NCI-H2107 treated with DMSO at 0.1 percent for 48 hours (cell line): Measurements from ENCODE around the gene TMEM217.
"Not testable (repeated sequence)": the region's sequence is repeated elsewhere in the genome, so short reads cannot be mapped to it uniquely, and the experiment has no call there.

Source experiments
- DNase-seq: peaks from one replicate; lab custom pipeline; 2025; ENCODE audit not compliant: unreplicated experiment; lab: John Stamatoyannopoulos, UW

Gene TMEM217

DNA sequence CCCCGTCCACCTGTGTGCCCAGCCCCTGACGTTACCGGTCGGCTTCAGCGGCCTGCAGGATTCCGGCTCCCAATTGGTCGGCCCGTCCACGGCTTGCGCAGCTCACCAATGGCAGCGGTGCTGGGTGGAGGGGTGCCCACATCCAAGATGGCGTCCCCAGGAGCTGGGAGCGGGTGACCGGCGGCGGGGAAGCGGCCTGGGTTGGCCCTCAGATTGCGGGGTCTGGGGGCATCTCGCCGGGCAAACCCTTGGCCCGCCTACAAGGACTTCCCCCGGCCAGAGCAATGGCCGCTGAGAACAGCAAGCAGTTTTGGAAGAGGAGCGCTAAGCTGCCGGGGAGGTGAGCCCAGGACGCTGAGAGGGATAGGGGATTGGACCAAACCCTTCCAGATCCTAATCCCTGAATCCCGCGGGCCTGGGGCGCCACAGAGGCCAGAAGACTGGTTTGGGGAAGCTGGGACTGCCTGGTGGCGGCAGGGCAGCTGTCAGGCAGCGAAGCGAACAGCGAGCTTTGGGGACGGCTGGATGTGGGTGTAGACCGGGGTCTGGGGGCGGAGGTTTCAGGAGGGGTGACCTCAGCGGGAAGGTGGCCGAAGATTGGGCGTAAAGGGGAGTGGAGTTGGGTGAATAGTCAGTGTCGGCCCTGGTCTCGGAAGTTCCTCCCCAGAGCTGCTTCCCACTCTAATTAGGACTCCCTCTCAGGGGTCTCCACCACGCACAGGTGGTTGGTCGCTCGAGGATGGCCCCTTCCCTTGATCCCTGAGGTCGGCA lies at the start of gene TMEM217, which contains the start of gene TBC1D22B:
TSS of gene TMEM217 (minus strand) at position 511 of the 771 bp plus-strand sequence. CDS start 39,114 bp downstream, outside the sequence.
TSS of gene TBC1D22B (plus strand) at position 139 of the 771 bp plus-strand sequence. CDS start at position 285, 146 bp downstream.
- DNase-seq, result peak; percentile 78

DNA sequence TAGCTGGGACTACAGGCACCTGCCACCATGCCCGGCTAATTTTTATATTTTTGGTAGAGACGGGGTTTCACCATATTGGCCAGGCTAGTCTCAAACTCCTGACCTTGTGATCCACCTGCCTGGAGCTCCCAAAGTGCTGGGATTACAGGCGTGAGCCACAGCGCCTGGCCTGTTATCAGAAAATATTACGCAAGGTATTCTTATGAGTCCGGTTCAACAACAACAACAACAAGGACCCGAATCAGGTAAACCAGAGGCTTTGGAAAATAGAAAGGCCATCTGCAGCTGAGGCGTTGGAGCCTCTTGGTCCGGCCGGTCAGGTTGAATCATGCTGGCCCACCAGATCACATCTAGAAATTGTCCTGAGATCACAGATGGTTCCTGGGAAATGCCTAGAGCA lies 49.5 kb upstream of the TMEM217 start:
- not testable (repeated sequence) for DNase-seq

DNA sequence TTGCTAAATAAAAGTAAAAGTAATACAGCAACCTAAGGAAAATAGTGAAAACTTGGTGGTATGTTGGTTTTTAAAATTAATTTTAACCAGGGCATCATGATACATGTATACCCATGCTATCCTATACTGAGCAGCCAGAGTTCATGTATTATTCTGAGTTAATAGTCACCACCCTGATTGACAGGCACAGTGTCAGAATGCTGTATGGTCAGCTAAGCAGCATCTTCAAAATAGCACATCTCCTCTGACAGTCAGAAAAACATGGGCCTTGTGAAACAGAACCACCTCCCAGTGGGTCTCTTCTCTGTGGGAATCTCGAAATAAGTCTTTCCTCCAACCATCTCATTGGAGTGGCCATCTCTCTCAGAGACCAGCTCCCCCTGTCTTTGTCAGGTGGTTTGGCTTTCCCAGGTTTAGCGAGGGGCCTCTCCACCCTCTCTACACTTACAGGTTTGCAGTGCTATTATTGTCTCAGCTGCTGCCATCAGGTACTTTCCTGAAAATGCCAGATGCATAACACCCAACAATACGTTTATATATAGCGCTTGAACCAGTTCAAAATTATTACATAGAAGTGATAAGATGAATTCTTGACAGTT lies 48.8 kb upstream of the TMEM217 start:
- DNase-seq, result peak; percentile 4

DNA sequence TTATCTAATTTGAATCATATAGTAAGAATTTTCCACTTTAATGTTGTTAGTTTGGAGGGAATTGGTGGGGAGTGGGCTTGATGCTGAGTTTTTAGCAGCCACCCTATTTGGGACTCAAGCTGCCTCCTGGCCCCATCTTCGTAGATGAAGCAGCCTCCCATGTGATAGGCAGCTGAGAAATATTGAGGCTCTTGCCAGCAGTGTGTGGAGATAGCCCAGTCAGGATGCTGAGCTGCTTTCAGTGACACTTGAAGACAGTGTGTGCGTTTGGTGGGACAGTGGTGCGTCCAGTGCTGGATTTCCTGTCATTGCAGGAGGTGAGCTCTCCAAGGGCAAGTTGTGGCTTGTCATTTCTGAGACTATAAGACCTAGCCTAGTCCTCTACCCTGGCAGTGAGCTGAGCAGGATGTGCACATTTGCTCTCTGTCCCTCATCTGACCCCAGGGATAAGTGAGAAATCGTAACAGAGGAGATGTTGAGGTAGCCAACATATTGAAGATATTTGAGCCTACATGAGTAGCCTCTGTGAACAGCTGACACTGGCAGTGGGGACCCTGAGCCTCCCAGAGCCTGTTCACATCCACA lies 48.0 kb upstream of the TMEM217 start:
- DNase-seq, result no peak

DNA sequence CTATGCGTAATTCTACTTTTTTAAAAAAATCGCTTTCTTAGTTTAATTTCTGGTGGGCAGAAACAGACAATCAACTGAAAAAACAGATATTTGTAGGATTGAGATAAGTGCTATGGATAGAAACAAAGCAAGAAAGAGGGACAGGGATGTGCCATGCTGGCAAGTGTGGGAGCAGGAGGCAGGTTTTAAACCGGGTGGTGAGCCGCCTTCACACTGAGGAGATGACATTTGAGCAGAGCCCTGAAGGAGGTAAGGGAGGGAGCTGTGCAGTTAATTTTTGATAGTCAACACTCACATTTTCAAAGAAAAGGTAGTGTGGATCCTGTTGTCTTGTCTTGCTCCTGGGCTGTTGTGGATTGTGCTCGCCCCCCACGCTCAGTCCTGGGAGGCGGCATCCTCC lies 46.8 kb upstream of the TMEM217 start:
- no peak for DNase-seq

DNA sequence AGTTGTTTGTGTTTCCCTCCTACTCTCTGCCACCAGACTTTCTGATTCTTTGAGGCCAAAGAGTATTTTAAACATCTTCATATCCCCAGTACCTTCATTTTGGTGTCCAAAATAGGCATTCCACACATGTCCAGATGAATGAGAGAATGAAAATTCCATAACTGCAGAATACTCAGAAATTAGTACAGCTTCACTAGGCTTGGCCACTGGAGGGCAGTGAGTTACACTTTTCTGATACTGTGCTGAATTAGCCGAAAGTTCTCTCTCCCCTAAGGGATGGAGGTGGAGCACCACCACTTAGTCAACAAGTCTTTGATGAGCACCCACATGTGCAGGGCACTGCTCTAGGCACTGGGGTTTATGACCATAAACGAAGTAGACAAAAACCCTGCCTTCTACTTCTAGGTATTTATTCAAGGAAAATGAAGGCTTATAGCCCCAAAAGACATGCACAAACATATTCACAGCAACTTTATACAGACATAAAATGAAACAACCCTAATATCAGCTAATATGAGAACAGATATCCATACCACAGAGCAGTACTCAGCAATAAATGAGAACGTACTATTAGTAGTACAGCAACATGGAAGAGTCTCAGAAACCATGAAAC lies 46.1 kb upstream of the TMEM217 start:
- no peak for DNase-seq

DNA sequence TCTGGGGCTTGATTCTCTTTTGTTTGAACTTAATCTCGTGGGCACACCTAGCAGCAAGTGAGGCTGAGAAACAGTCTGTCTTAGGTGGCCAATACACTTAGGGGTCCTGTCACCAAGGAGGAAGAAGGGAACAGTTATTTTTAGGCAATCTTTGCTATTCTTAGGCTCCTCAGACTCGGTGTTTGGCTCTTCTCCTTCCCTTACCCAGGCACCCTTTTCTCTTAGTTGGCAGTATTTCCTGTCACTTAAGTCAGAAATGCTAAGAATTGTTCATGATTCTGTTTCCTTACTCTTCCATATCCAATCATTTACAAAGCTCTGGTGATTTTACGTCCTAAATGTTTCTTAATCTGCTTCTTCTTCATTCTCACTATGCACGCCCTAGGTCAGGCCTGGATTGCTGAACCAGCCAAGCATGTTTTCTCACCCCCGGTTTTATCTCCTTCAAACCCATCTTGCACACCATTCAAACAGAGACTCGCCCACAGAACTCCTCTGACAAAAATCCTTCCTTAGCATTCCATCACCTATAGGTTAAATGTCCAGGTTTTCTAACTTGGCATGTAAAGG lies 45.2 kb upstream of the TMEM217 start:
- no peak for DNase-seq

DNA sequence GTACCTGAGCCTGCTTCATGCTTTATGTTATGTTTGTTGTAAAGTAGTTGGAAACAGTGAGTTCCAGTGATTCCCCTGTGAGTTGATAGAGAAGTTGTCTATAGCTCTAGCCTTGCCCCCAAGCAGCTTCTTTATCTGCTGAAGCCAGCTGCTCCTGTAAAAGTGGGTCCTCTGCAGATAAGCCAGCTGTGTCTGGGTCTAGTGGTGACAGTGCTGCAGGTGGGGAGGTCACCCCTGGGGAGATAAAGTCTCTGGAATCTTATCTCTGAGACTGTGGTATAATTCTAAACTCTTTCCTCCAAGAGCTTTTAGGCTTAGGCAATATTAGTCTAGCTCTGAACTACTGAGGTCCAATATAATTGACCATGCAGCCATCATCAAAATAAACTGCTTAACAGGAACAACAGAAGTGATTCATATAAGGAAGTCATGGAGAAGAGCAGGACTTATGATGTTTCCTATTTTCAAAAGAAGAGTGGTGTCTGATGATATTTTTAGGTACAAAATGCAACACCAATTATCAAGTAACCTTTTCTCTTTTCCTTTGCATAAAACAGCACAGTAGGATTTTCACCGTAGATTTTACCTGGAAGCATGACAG lies 44.2 kb upstream of the TMEM217 start:
- no peak for DNase-seq

DNA sequence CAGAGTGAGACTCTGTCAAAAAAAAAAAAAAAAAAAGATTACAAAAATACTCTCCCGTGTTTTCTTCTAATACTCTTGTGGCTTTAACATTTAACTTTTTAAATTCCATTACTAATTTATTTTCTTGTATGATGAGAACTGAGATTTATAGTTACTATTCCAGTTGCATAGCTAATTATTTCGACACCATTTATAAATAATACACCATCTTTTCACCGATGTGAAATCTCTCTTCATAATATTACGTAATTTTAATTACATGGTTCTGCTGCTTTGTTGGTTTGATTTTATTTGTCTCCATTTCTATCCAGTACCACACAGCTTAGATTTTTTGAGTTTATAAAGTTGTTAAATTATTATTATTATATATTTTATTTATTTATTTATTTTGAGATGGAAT lies 42.0 kb upstream of the TMEM217 start:
- no peak for DNase-seq

DNA sequence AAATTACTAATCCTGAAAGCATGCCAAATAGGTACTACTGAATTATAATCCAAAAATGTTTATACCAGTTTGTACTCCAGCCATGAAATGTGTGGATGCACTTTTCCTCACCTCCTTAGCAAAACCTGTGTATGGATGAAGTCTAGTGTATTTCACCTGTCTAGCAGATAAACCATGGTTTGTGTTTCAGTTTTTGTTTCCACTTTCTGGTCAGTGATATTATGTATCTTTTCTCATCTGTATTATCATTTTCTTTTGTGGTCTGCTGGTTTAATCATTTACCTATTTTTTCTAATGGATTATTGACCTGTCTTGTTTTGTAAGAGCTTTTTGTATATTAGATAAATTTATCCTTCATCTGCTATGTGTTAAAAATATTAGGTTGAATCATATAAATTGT lies 41.0 kb upstream of the TMEM217 start:
- DNase-seq, result no peak

DNA sequence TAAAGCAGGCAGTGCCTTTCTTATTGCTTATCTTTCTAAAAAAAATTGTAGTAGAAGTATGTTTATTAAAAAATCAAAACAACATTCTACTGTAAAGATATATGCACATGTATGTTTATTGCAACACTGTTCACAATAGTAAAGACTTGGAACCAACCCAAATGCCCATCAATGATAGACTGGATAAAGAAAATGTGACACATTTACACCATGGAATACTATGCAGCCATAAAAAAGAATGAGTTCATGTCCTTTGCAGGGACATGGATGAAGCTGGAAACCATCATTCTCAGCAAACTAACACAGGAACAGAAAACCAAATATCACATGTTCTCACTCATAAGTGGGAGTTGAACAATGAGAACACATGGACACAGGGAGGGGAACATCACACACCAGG lies 39.7 kb upstream of the TMEM217 start:
- not testable (repeated sequence) for DNase-seq

DNA sequence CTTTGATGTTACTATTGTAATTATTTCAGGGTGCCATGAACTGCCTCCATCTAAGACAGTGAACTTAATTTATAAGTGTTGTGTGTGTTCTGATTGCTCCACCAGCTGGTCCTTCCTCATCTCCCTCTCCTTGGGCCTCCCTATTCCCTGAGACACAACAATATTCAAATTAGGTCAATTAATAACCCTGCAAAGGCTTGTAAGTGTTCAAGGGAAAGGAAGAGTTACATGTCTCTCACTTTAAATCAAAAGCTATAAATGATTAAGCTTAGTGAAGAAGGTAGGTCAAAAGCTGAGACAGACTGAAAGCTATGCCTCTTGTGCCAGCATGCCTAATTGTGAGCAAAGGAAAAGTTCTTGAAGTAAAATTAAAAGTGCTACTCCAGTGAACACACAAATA lies 35.5 kb upstream of the TMEM217 start:
- no peak for DNase-seq

DNA sequence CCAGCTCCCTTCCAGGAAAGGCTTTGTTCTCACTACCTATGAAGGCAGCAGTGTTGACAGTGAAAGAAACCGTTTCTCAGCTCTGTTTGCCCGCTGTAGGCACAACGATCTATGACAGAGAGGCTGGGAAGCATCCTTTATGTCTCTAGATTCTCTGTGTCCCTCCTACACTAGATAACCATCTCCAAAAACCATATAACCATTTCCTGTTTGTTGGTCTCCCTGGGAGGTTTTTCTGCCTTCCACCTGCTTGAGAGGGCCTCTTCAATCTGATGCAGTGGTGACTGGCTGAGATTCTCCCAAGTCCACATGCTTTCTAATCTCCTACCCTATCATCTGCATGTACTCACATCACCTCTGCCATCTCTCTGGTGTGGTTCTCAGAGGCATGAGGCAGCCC lies 32.0 kb upstream of the TMEM217 start:
- DNase-seq, result no peak

DNA sequence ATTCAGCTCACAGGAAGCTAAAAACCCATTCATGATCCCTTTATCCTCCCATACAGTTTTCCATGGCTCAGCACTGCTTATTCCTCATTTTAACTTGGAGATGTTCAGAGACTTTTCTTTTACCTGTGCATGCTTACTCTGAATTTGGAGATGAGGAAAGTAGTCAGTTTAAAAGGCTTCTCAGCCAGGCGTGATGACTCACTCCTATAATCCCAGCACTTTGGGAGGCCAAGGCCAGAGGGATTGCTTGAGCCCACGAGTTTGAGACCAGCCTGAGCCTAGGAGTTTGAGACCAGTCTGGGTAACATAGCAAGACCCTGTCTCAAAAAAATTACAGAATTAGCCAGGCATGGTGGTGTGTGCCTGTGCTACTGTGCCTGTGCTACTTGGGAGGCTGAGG lies 30.3 kb upstream of the TMEM217 start:
- DNase-seq, result no peak

DNA sequence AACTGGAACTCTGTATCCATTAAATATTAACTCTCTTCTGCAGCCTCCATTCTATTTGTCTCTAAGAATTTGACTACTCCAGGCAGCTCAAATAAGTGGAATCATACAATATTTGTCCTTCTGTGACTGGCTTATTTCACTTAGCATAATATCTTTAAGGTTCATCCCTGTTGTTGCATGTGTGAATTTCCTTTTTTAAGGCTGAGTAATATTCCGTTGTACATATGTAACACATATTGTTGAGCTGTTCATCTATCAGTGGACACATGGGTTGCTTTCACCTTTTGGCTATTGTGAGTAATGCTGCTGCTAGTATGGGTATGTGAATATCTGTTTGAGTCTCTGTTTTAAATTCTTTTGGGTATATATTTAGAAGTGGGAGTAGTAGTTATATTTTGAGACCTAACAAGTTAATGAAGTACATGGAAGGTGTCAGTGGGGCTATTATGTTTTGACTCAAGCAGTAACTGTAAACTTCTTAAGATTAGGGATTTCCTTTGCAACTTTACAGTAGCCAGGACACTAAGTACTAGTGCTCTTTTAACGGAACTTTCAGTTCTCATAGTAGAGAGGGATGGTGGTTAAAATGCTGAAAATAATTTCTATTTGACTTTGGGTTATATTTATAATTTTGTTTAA lies 29.7 kb upstream of the TMEM217 start:
- no peak for DNase-seq

DNA sequence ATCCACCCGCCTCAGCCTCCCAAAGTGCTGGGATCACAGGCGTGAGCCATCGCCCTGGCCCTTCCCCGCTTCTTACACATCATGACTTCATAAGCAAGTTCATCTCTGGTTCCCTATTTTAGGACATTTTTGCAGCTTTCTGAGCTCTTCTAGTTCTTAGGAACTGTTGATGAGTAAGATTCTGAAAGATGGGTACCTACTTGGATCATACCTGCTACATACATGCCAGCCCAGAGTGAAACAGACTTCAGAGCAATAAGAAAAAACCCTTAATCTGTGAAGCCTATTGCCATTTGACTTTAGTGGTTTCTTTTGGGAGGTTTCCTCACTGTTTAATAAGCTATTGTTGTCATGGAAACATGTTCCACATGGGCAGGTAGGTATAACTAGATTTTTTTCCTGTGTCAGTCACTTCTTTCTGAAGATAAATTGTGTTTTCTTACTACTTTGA lies 27.9 kb upstream of the TMEM217 start:
- no peak for DNase-seq

DNA sequence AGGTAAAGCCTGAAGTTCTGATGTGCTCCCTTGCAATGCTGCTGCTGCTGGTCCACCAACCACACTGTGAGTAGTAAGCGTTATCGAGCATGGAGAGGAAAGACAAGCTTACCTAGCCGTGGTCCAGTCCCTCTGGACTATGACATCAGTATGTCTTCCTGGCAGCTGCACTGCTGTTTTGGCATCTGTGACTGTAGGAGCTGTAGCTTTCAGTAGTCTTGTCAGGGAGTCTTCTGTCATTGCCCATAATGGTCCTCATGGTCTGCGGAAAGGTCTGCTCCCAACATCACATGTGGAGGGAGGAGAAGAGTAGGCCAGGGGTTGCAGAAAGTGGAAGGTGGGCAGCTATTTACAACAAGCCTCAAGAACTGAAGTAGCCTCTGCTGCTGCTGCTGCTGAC lies 26.8 kb upstream of the TMEM217 start:
- no peak for DNase-seq

DNA sequence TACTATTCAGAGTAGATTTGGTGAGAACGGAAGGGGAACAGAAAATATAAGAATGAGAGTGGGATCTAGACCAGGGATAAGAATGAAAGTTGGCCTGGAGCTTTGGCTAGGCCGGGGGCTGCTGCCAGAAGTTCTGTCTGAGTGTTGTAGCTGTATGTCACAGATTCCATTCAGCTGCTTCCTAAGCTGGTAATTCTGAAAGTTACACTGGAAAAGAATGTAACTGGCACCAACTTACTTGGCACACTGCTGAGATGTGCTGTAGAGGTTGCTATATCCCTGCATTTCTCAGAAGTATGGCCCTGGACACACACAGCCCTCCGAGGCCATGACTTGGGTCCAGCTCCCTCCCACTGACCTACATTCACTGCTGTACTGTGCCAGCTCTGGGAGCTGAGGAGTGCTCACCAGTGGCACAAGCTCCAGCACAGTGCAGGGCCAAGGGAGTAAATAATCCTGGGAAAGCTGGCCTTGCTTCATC lies 25.8 kb upstream of the TMEM217 start:
- DNase-seq, result no peak

DNA sequence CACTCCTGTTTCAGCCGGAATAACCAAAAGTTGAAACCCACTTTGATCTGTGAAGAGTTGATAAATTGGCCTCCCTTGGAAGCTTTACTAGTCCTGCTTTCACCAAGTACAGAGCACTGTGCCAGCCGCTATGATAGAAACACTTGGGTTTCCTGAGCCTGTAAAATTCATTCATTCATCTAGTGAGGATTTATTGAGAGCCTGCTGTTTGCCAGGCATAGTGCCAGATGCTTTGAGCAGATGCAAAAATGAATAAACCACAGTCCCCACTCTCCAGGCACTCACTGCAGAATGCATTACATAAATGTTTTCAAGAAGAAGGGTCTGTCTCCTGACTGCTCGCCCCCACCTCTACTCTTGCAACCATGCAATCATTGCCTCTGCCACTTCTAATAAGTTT lies 25.3 kb upstream of the TMEM217 start:
- DNase-seq, result no peak

DNA sequence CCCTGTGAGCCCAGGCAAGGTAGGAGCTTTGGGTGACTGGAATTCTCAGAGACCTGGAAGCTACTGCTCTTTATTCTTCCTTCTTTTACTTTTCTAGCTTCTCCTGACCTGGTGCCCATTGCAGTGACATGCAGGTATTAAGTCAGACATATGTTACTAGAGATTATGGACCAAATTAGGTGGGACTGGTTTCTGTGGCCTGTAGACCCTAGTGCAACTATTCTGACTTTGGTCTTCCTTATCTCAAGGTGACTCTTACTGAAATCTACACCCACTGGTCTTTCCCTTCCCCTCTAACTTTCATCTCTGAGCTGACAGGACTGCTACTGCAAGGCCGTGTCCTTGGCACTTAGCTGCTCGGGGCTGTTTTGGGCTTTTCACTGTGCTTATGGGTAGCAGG lies 24.4 kb upstream of the TMEM217 start:
- DNase-seq, result no peak
